Urinary bladder (tissue), 2 donors: ENCODE data around the gene C3orf22. TPM values are rescaled to one million over a fixed set of nuclear protein-coding genes. Genes with fewer than 3 reads are reported as not detected.

Experiments used
- polyA plus RNA-seq: library from polyadenylated mRNA; stranded (reverse); fragments of 200-250 nt; gene quantifications from one replicate; pipeline ENCODE4 v1.2.3, GENCODE V29; 2013
- small RNA-seq: library from RNA; depleted of rRNA; stranded (forward); fragments of <200 nt; gene quantifications from one replicate; pipeline ENCODE3, GENCODE V24; 2014
- total RNA-seq: library from RNA; depleted of rRNA; stranded (reverse); fragments of >200 nt; gene quantifications from one replicate; pipeline ENCODE4 v1.2.3, GENCODE V29; 2014
- donor health status: healthy.

The C3orf22 gene
- total and polyA plus RNA-seq, 2 donors, result not detected

Small RNA genes lying within 50 kb of the gene (small RNA-seq; reads per million reads assigned to genes)
- not detected for gene RNA5SP138

Other genes starting within 250 kb of the C3orf22 start
- gene KLF15, start 201.5 kb downstream of the C3orf22 start, total RNA-seq, result 1.6 TPM
- 57.3 TPM for gene KLF15, start 201.5 kb downstream of the C3orf22 start, polyA plus RNA-seq
- gene CFAP100, start 164.0 kb downstream of the C3orf22 start, total RNA-seq, result not detected
- gene CFAP100, start 164.0 kb downstream of the C3orf22 start, polyA plus RNA-seq, result not detected
- 26.2 TPM for gene ZXDC, start 83.0 kb downstream of the C3orf22 start, total RNA-seq
- 16.4 TPM for gene ZXDC, start 83.0 kb downstream of the C3orf22 start, polyA plus RNA-seq
- gene UROC1, start 41.2 kb downstream of the C3orf22 start, total RNA-seq, result not detected
- gene UROC1, start 41.2 kb downstream of the C3orf22 start, polyA plus RNA-seq, result 0.03 TPM
- gene CHST13, start 34.8 kb downstream of the C3orf22 start, total RNA-seq, result 0.32 TPM
- gene CHST13, start 34.8 kb downstream of the C3orf22 start, polyA plus RNA-seq, result 0.24 TPM
- gene TXNRD3, start 96.2 kb upstream of the C3orf22 start, total RNA-seq, result 17.8 TPM
- 7.2 TPM for gene TXNRD3, start 96.2 kb upstream of the C3orf22 start, polyA plus RNA-seq
- 5.4 TPM for gene CHCHD6, start 145.3 kb upstream of the C3orf22 start, total RNA-seq
- 20.9 TPM for gene CHCHD6, start 145.3 kb upstream of the C3orf22 start, polyA plus RNA-seq